ENCODE measurements around the gene HYAL1.

The HYAL1 gene

GRCh38 chr3:50334339-50335075 lies 31.1 kb upstream of the HYAL1 start:
- no peak for DNase-seq

GRCh38 chr3:50333744-50334328 lies 30.5 kb upstream of the HYAL1 start:
- peak; percentile 55 for DNase-seq

- no peak for DNase-seq
Measured at GRCh38 chr3:50331364-50331907, 28.1 kb upstream of the HYAL1 start.

- DNase-seq = no peak
Measured at GRCh38 chr3:50330330-50330729, 27.0 kb upstream of the HYAL1 start.

GRCh38 chr3:50327943-50328691 lies 24.7 kb upstream of the HYAL1 start, which contains the start of gene TUSC2:
Gene TUSC2 (minus strand): TSS chr3:50328223. CDS start chr3:50328099, 124 bp downstream.
- DNase-seq = peak; percentile 94

GRCh38 chr3:50327129-50327528 lies 23.8 kb upstream of the HYAL1 start:
- no peak for DNase-seq

DNA sequence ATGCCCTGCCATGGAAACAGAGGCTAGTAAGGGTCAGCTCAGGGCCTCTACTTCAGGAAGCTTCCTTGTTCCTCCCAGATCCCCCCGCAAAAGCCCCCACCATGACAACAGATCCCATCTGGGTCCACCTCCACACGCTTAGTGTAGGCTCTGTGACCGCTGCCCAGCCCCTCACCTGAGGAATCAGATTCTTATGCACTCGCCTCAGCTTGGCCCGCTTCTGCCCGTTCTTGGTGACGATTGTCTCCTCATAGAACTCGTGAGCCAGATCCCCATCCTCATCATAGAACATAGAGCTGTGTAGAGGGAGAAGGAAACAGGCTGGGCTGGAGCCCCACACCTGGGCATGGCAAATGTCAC lies 22.8 kb upstream of the HYAL1 start:
- DNase-seq = no peak

DNA sequence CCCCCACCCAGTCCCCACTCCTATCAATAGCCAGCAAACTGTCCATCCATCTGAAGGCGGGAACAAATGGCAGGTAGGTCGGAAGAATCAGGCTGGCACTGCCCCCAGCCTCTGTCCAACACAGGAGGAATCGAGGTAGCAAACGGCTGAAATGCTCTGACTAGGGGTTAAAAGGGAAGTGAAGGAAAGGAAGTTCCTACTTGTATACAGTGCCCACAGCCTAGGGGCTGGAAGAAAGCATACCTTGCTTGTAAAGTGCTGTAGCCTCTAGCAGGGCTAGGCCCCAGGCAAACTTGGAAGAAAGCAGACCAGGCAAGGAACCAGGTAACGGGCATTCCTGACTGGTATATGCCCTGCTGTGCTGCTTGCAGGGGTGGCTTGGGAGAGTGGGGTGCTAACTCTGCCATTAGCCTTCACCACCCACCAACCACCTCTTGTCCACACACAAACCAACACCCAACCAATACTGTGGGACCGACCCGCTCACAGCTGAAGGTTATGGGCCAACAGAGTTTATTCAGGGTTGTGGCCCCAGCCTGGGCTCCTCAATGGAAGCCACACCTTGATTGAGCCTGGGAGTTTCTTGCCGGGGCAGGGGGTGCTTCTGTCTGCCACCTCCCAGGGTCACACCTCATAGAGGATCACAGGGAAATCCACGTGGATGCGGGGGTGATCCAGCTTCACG lies 22.3 kb upstream of the HYAL1 start:
- no peak for DNase-seq

DNA sequence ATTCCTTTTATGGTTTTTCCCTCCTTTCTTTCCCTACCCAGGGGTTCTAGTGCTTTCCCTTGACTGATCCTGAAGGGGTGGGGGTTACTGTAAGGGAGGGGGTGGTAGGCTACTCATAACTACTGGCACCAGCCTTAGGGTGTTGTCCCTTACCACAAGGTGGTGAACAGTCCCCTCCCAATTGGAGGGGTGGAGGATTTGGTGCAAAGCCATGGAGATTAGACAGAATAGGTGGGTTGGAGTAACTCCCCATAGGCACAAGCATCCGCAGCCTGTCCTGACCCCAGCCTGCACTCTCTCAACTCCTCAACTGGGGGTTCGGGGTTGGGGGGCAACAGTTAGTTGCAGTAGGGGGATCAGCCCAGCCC lies 21.7 kb upstream of the HYAL1 start:
- no peak for DNase-seq

DNA sequence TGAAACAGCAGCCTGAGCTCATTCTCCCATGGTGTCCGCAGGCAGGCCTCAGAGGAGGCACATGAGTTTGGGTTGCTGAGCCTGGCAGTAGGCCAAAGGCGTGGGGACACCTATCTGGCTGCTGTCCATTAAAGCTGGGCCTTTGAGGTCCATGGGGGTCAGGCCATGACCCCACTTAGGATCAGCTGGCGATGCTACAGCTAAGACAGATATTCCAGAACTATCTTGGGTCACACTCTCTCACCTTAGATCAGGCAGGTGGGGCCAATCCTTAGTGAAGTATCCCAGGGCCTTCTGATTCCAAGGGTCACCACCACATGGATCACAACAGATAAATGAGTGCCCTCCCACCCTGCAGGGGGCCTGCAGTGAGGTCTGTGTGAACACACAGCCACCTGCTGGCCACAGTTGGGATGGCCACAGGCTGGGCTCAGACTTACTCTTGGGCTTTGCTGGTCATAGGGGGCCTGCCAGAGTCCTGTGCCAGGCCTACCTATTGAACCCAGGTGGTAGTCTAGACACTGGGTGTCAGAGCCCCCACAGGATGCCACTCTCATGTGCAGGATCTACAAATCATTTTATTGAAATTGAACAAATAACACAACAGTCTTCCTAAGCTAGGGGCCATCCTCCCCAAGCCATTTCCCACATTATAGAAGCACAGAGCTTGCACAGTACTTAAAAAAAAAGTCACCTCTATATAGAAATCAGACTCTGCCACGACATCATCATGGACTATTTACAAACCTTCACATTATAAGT lies 21.2 kb upstream of the HYAL1 start:
- DNase-seq = peak; percentile 64

DNA sequence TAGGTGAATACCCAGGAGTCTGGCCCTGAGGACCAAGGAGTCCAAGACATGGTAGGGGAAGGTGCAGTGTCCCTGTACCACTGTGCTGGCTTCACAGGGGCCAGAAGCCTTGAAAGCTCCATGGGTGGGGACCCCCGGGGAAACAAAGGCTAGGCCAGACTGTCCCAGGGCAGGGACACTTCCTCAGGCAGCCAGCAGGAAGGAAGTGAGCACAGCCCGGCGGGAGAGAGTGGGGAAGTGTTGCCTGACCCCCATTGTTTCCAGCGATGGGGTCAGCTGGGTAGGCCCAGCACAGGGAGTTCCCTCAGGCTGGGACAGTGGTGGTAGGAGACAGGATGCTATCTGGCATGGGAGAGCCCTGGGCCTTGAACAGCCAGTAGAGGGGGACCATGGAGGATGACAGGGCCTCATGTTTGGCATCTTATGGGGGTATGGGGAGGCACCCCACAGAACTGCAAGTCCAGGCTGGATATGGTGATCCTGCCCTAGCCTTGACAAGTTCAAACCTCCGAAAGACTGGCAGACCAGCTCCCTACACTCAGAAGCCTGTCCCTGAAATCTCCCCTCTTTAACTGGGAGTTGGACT lies 20.3 kb upstream of the HYAL1 start:
- DNase-seq = no peak

DNA sequence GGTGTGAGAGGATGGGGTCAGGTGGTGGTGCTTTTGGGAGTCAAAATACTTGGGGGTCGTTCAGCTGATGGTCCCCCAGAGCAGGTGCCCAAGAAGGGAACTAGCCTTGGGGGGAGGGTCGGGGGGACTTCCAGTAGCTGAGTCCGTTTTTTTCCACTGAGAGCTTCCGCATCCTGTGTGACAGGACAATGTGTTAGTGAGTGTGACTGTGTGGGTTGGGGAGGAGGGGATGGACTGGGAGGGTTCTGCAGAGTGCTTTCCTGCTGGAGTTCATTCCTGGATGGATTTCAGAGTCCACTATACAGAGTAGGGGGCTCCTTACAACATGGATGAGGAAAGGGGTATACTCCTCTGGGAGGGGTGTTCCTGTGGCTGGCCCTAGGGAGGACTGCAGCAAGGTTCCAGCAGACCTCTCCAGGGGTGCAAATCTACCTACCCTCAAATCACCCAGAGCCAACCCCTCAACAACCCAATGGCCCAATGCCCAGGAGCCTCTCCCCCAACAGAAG lies 19.8 kb upstream of the HYAL1 start:
- no peak for DNase-seq

DNA sequence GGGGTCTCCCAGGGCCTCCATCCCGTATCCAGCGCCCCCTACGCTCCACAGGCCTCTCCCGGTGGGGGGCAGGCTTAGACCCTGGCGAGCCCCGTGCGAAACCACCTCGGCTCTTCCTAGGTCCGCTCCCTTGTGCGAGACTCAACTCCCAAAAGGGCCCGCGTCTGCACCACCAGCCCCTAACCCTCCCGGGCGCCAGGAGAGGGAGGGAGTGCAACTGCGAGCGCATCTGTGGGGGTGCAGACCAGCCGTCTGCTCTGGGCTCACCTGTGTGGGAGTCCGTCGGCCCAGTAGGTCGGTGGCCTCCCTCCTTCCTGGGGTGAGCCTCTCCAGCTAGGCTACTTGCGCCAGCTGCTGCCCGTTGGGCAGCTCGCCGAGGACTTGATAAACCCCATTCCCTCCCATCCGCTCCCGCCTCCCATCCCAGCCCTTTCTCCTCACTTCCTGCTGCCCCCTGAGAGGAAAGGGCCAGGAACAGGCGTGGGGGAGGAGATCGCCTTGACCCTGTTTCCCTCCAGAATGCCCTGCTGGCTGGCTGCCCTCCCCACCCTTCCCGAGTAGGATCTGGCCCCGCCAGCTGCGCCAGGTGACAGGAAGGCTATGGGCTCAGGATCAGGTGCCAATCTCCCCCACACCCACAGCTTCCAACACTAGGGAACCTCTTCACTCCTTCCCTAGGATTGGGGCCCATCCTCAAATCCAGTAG lies 19.2 kb upstream of the HYAL1 start, which contains the start of gene HYAL2:
Gene HYAL2, minus strand, starts transcription at position 360 of the 706 bp plus-strand sequence. CDS start 2,256 bp downstream, outside the sequence.
- no peak for DNase-seq

- DNase-seq = no peak
Measured at GRCh38 chr3:50322115-50322385, 18.7 kb upstream of the HYAL1 start.

GRCh38 chr3:50321336-50322114 lies 18.2 kb upstream of the HYAL1 start:
- DNase-seq = peak; percentile 91

GRCh38 chr3:50320853-50321335 lies 17.5 kb upstream of the HYAL1 start:
- peak; percentile 77 for DNase-seq

DNA sequence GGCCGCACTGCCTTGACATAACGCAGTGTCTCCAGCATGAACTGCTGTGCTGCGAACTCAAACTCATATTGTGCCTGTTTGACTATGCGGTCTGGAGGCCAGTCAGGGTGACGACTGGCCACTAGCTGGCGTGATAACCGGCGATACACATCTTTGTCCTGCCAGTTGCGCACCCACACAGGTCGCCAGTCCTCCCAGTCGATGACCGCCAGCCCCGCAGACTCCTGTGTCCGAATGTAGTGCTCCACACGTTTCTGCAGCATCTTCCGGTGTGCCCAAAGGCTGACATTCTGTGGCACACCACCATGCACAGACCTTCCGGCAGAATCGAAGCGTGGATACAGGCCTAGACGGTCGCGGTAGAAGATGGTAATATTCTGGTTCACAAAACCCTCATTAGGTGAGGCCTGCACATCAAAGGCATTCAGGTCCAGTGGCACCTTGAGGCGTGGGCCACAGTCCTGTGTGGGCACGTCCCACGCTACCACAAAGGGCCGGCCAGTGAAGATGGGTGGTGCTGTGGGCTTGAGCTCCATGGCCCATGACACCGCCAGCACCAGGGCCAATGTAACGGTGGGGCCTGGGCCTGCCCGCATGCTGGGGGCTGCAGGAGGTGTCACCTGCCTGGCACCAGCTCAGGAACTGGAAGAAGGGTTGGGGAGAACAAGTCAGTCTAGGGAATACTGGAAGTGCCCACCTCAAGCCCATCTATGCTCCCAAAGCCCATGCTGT lies 16.7 kb upstream of the HYAL1 start:
- no peak for DNase-seq

- no peak for DNase-seq
Measured at GRCh38 chr3:50319181-50319893, 16.0 kb upstream of the HYAL1 start.

DNA sequence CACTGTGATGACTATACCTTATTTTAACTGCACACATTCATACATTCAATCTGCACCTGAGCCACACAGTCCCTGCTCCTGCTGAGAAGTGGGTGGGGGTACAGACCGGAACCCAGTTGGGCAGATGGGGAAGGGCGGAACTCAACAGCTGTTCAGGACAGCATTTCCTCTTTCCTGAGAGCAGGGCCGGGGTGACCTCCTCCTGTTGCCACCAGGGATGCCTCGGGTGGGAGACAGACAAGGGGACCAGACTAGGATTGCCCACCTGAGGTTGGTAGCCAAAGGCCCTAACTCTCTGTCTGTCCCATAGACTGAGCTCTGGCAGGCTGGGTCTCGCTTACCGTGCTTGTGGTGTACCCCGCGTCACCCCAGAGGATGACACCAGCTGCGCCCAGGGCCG lies 15.2 kb upstream of the HYAL1 start:
- no peak for DNase-seq
